H9 (cell line): ENCODE results near the gene GSG1L. TPM values are rescaled to one million over a fixed set of nuclear protein-coding genes. Genes with fewer than 3 reads are reported as not detected.

ENCODE experiments used
- DNase-seq: peaks from one replicate; pipeline ENCODE4 v3.0.0-alpha.2; 2017
- H2AFZ ChIP-seq: one replicate; pipeline ENCODE4 v1.6.1; 2013; ENCODE audit warnings: mild to moderate bottlenecking, low read length, control low read depth, moderate library complexity
- H2AK5ac ChIP-seq: 2 replicates; pipeline ENCODE4 v1.6.1; 2013; ENCODE audit warnings: low read length, control low read depth, mixed read lengths; ENCODE audit not compliant: insufficient read length
- H2BK120ac ChIP-seq: one replicate; pipeline ENCODE4 v1.6.1; 2013; ENCODE audit warnings: low read depth, mild to moderate bottlenecking, low read length, control low read depth, inconsistent platforms; ENCODE audit not compliant: poor library complexity, severe bottlenecking
- H2BK12ac ChIP-seq: 2 replicates; pipeline ENCODE4 v1.6.1; 2013; ENCODE audit warnings: low read length, control low read depth, mixed read lengths, low read depth; ENCODE audit not compliant: insufficient read length
- H2BK15ac ChIP-seq: 2 replicates; pipeline ENCODE4 v1.6.1; 2013; ENCODE audit warnings: low read depth, low read length, control low read depth
- H2BK20ac ChIP-seq: one replicate; pipeline ENCODE4 v1.6.1; 2013; ENCODE audit warnings: low read depth, mild to moderate bottlenecking, low read length, control low read depth, inconsistent platforms; ENCODE audit not compliant: poor library complexity, severe bottlenecking
- H2BK5ac ChIP-seq: 2 replicates; pipeline ENCODE4 v1.6.1; 2013; ENCODE audit warnings: low read length, control low read depth, mixed read lengths; ENCODE audit not compliant: insufficient read length
- H3K14ac ChIP-seq: 2 replicates; pipeline ENCODE4 v1.6.1; 2013; ENCODE audit warnings: low read length, control low read depth; ENCODE audit not compliant: insufficient read depth
- H3K18ac ChIP-seq: 2 replicates; pipeline ENCODE4 v1.6.1; 2013; ENCODE audit warnings: low read depth, mild to moderate bottlenecking, mixed read lengths, low read length, control low read depth; ENCODE audit not compliant: insufficient read length
- H3K23ac ChIP-seq: 2 replicates; pipeline ENCODE4 v1.6.1; 2013; ENCODE audit warnings: low read length, control low read depth, mixed read lengths, low read depth; ENCODE audit not compliant: insufficient read length
- H3K23me2 ChIP-seq: 2 replicates; pipeline ENCODE4 v1.6.1; 2013; ENCODE audit warnings: low read depth, mild to moderate bottlenecking, mixed read lengths, low read length, control low read depth; ENCODE audit not compliant: insufficient read length, poor library complexity, severe bottlenecking
- H3K27ac ChIP-seq: 2 replicates; pipeline ENCODE4 v1.5.1; 2013; ENCODE audit warnings: low read length, control low read depth, mixed read lengths, low read depth; ENCODE audit not compliant: insufficient read length
- H3K27me3 ChIP-seq: 2 replicates; pipeline ENCODE4 v1.6.1; 2013; ENCODE audit warnings: low read length, control low read depth, inconsistent platforms; ENCODE audit not compliant: insufficient read depth
- H3K4ac ChIP-seq: 2 replicates; pipeline ENCODE4 v1.6.1; 2013; ENCODE audit warnings: low read depth, mild to moderate bottlenecking, control low read depth, inconsistent platforms, low read length, moderate library complexity
- H3K4me1 ChIP-seq: 2 replicates; pipeline ENCODE4 v1.6.1; 2013; ENCODE audit warnings: low read length, control low read depth, inconsistent platforms; ENCODE audit not compliant: insufficient read depth
- H3K4me2 ChIP-seq: 2 replicates; pipeline ENCODE4 v1.6.1; 2013; ENCODE audit warnings: low read length, control low read depth, mixed read lengths; ENCODE audit not compliant: insufficient read length, insufficient read depth
- H3K56ac ChIP-seq: 2 replicates; pipeline ENCODE4 v1.6.1; 2013; ENCODE audit warnings: low read depth, mild to moderate bottlenecking, mixed read lengths, low read length, control low read depth; ENCODE audit not compliant: insufficient read length
- H3K79me1 ChIP-seq: 2 replicates; pipeline ENCODE4 v1.6.1; 2013; ENCODE audit warnings: low read depth, mild to moderate bottlenecking, moderate library complexity, low read length, control low read depth, inconsistent platforms; ENCODE audit not compliant: insufficient read depth, poor library complexity, severe bottlenecking
- H3K79me2 ChIP-seq: 2 replicates; pipeline ENCODE4 v1.6.1; 2013; ENCODE audit warnings: low read length, control low read depth, inconsistent platforms; ENCODE audit not compliant: insufficient read depth
- H3K9ac ChIP-seq: 2 replicates; pipeline ENCODE4 v1.6.1; 2013; ENCODE audit warnings: low read length, control low read depth, mixed read lengths; ENCODE audit not compliant: insufficient read length; ENCODE audit errors: extremely low read depth
- H3K9me3 ChIP-seq: one replicate; pipeline ENCODE4 v1.6.1; 2013; ENCODE audit warnings: low read depth, low read length, inconsistent platforms; ENCODE audit not compliant: control insufficient read depth
- H3T11ph ChIP-seq: one replicate; pipeline ENCODE4 v1.6.1; 2013; ENCODE audit warnings: mild to moderate bottlenecking, low read length, control low read depth, inconsistent platforms
- H4K20me1 ChIP-seq: one replicate; pipeline ENCODE4 v1.6.1; 2013; ENCODE audit not compliant: control insufficient read depth, insufficient read length, insufficient read depth
- H4K5ac ChIP-seq: 2 replicates; pipeline ENCODE4 v1.6.1; 2013; ENCODE audit warnings: low read depth, mild to moderate bottlenecking, mixed read lengths, low read length, control low read depth; ENCODE audit not compliant: insufficient read length
- H4K8ac ChIP-seq: replicated peaks from 2 replicates; pipeline ENCODE4 v1.6.1; 2013; ENCODE audit warnings: low read length, control low read depth, mixed read lengths, low read depth; ENCODE audit not compliant: insufficient read length
- H4K91ac ChIP-seq: 2 replicates; pipeline ENCODE4 v1.6.1; 2013; ENCODE audit warnings: low read depth, mild to moderate bottlenecking, moderate library complexity, mixed read lengths, low read length, control low read depth; ENCODE audit not compliant: insufficient read length
- H3K27ac Mint-ChIP-seq, 3 experiments: 2 replicates in 2 of 3; 3 replicates in 1 of 3; pipeline ENCODE4 v1.8.0; 2020 to 2021; ENCODE audit warnings: mixed read lengths in 3 of 3, mild to moderate bottlenecking in 1 of 3, moderate library complexity in 1 of 3
- H3K27me3 Mint-ChIP-seq: 2 replicates; pipeline ENCODE4 v1.8.0; 2021; ENCODE audit warnings: low read depth, mild to moderate bottlenecking, moderate library complexity, mixed read lengths
- H3K36me3 Mint-ChIP-seq, 3 experiments: 2 replicates in 2 of 3; 3 replicates in 1 of 3; pipeline ENCODE4 v1.8.0; 2020 to 2021; ENCODE audit warnings: low read depth in 3 of 3, mixed read lengths in 3 of 3; ENCODE audit not compliant: insufficient read depth in 1 of 3
- H3K4me1 Mint-ChIP-seq, 2 experiments: 2 replicates each; pipeline ENCODE4 v1.8.0; 2020; ENCODE audit warnings: mixed read lengths in 2 of 2
- H3K4me3 Mint-ChIP-seq, 2 experiments: 2 replicates in 1 of 2; 3 replicates in 1 of 2; pipeline ENCODE4 v1.8.0; 2020 to 2021; ENCODE audit warnings: mild to moderate bottlenecking in 2 of 2, mixed read lengths in 2 of 2, moderate library complexity in 1 of 2
- H3K9me3 Mint-ChIP-seq, 2 experiments: 2 replicates in 1 of 2; 3 replicates in 1 of 2; pipeline ENCODE4 v1.8.0; 2020; ENCODE audit warnings: mild to moderate bottlenecking in 2 of 2, mixed read lengths in 2 of 2, moderate library complexity in 1 of 2
- WGBS: extraction: QIAGEN DNeasy Blood & Tissue Kit; methylation state at CpG from one replicate; pipeline ENCODE4 v1.1.7; 2013; ENCODE audit warnings: missing lambda C conversion rate, low lambda C conversion rate, mixed read lengths; ENCODE audit not compliant: insufficient read length; ENCODE audit errors: extremely low coverage; 5-methylcytosine and 5-hydroxymethylcytosine counted together
- total RNA-seq: library from RNA; stranded (reverse); gene quantifications from 2 replicates; pipeline ENCODE4 v1.2.1, GENCODE V29; 2021
- TF ChIP-seq, protein P1 (sequence below): fragments of 200-600 bp; sonication (generic); conservative IDR thresholded peaks from 3 replicates; pipeline ENCODE4 v1.8.0; 2021; ENCODE audit warnings: antibody characterized with exemption, mild to moderate bottlenecking

Gene GSG1L
- total RNA-seq, 1 experiment from 2014 or later = 0.35 TPM

DNA sequence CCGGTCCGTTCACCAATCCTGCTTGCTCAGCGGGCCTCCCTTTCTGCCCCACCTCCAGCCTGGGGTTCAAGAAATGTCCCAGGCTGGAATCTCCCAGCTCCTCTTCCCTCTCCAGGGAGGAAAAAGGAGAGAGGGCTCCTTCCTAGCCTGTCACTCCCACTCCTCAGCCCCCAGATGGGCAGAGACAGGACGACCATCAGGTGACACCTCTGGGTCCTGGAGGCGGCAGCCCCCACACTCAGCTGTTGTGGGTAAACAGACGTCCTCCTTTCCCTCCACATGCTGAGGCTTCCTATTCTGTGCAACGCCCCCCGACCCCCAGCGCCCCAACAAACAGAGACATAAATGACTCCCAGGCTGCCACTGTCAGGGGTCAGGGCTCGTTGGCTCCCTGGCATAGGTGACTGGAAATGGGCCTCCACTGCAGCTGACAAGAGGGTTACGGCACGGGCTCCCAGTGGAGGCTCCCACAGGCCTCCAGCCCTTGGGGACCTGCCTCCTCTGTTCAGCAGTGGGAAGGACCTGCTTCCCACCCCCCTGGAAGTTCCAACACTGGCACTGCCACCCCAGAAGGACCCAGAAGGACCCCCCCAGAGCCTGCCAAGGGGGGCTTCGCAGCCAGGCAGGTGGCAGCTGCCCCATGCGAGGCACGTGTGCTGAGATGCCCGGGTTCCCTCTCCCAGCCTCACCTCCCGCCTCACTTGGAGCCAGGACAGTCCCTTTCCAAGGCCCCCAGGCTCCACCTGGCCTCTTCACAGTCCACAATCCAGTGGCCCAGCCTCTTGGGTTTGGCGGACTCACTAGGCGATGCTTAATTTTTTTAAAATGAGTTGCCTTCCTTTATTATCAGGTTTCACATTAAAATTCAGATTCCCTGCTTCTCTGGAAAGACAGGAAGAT lies 281.3 kb downstream of the GSG1L start:
- no peak overlapping the region for H2BK120ac ChIP-seq
- no peaks in the 10 kb centered on the region for H3K79me2 ChIP-seq
- no peak overlapping the region for H3K23ac ChIP-seq
- H2BK15ac ChIP-seq = no peak overlapping the region
- H2AFZ ChIP-seq = no peak overlapping the region
- H3K27ac ChIP-seq = no peak overlapping the region
- Mint-ChIP-seq H3K36me3 (no peaks in the 10 kb centered on the region), H3K27ac (peak overlapping the region; percentile 28 to 77 (median 36); a peak in 2 of 7 replicates), H3K4me3 (no peak overlapping the region), H3K4me1 (peaks cover 0 to 5% of the 10 kb centered on the region in 2 experiments; a peak in 2 of 4 replicates), H3K9me3 (no peaks in the 10 kb centered on the region), H3K27me3 (no peaks in the 10 kb centered on the region)
- no peaks in the 10 kb centered on the region for H3K9me3 ChIP-seq
- WGBS = no CpG with 5 or more reads among the region's 19 CpGs
- H3K9ac ChIP-seq = no peak overlapping the region
- no peak overlapping the region for H2BK5ac ChIP-seq
- no peak for DNase-seq
- no peaks in the 10 kb centered on the region for H3K79me1 ChIP-seq
- no peak overlapping the region for H3K56ac ChIP-seq
- H4K20me1 ChIP-seq = no peaks in the 10 kb centered on the region
- H4K5ac ChIP-seq = no peak overlapping the region
- H4K91ac ChIP-seq = no peak overlapping the region
- no peak overlapping the region for H2BK20ac ChIP-seq
- H3K23me2 ChIP-seq = no peaks in the 10 kb centered on the region
- H4K8ac ChIP-seq = no peak overlapping the region
- H3K27me3 ChIP-seq = no peaks in the 10 kb centered on the region; the same call in 1 of the 2 replicates
- no peaks in the 10 kb centered on the region for H3K4me1 ChIP-seq
- H3K4me2 ChIP-seq = no peak overlapping the region
- H2AK5ac ChIP-seq = no peak overlapping the region
- no peak overlapping the region for H3T11ph ChIP-seq
- no peak overlapping the region for H3K4ac ChIP-seq
- no peak overlapping the region for H2BK12ac ChIP-seq
- TF ChIP-seq, protein P1, sequence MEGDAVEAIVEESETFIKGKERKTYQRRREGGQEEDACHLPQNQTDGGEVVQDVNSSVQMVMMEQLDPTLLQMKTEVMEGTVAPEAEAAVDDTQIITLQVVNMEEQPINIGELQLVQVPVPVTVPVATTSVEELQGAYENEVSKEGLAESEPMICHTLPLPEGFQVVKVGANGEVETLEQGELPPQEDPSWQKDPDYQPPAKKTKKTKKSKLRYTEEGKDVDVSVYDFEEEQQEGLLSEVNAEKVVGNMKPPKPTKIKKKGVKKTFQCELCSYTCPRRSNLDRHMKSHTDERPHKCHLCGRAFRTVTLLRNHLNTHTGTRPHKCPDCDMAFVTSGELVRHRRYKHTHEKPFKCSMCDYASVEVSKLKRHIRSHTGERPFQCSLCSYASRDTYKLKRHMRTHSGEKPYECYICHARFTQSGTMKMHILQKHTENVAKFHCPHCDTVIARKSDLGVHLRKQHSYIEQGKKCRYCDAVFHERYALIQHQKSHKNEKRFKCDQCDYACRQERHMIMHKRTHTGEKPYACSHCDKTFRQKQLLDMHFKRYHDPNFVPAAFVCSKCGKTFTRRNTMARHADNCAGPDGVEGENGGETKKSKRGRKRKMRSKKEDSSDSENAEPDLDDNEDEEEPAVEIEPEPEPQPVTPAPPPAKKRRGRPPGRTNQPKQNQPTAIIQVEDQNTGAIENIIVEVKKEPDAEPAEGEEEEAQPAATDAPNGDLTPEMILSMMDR = no peak
- H3K18ac ChIP-seq = no peak overlapping the region
- H3K14ac ChIP-seq = no peak overlapping the region
